Loucy (cell line): Measurements from ENCODE around the gene ASB1.

ENCODE experiments used
- EZH2phosphoT487 ChIP-seq: fragments of 200-600 bp; IDR thresholded peaks from 2 replicates; pipeline ENCODE4 v1.6.1; 2018; ENCODE audit warnings: antibody characterized with exemption, mild to moderate bottlenecking, moderate library complexity, borderline replicate concordance
- TF ChIP-seq, protein P1 (sequence below): fragments of 200-600 bp; sonication (generic); conservative IDR thresholded peaks from 2 replicates; pipeline ENCODE4 v1.5.1; 2014; ENCODE audit warnings: mild to moderate bottlenecking, antibody characterized with exemption, low read length

DNA sequence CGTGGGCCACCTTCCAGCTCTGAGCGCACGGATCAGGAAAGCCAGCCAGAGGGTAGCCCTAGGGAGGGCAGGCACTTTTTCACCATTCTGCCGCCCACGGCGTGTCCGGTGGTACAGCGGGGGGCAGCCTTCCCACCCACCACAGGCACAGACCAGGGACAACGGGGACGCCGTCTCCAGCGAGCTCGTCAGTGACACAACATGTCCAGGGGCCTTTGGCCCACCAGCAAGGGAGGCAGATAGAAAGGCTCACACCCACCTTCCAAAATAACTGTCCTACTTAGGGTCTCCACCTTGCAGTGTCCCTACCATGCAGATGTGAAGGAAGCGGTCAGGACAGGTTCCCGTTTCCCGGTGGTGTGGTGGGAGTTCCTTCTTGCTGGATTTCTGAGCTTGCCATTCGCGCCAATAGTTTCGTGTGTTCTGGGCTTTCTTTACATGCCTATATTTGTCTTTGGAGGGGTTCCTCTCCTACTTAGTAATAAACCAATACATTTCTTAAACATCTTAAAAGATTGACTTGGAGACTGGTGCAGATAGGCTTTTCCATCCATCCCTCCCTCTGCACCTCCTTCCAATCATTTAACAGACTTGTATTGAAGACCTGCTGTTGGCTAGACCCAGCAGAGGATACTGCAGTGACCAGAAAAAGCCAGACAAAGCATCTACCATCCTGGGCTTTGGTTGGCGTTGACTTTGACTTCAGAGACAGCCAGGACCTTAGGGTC lies 872 bp downstream of the ASB1 start:
- TF ChIP-seq, protein P1, sequence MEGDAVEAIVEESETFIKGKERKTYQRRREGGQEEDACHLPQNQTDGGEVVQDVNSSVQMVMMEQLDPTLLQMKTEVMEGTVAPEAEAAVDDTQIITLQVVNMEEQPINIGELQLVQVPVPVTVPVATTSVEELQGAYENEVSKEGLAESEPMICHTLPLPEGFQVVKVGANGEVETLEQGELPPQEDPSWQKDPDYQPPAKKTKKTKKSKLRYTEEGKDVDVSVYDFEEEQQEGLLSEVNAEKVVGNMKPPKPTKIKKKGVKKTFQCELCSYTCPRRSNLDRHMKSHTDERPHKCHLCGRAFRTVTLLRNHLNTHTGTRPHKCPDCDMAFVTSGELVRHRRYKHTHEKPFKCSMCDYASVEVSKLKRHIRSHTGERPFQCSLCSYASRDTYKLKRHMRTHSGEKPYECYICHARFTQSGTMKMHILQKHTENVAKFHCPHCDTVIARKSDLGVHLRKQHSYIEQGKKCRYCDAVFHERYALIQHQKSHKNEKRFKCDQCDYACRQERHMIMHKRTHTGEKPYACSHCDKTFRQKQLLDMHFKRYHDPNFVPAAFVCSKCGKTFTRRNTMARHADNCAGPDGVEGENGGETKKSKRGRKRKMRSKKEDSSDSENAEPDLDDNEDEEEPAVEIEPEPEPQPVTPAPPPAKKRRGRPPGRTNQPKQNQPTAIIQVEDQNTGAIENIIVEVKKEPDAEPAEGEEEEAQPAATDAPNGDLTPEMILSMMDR: no peak
- no peak for TF ChIP-seq EZH2phosphoT487
